ENCODE results near the gene HOXD4.

Gene HOXD4

DNA sequence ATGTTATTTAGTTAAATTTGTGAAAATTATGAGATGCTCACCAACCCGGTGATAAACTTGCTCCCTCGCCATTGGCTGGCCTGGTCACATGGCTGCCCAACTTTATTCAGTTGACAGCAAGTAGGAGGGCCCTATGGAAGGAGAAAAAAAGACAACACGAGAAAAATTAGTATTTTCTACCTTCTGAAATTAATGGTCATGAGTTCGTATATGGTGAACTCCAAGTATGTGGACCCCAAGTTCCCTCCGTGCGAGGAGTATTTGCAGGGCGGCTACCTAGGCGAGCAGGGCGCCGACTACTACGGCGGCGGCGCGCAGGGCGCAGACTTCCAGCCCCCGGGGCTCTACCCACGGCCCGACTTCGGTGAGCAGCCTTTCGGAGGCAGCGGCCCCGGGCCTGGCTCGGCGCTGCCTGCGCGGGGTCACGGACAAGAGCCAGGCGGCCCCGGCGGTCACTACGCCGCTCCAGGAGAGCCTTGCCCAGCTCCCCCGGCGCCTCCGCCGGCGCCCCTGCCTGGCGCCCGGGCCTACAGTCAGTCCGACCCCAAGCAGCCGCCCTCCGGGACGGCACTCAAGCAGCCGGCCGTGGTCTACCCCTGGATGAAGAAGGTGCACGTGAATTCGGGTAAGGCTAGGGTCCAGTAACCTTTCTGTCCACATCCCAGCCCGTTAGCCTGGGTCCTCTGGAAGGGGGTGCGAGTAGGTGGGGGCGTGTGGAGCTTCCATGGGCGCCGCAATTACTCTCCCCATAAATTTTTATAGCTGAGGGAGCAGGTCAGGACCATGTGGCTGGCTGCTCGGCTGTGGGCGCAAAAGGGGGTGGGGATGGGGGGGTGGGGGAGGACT, at the start of gene HOXD4:
Gene HOXD4, plus strand, starts transcription at position 109 of the 846 bp plus-strand sequence. Its CDS starts 84 bp downstream, at position 193.
- no peak for DNase-seq (ENCODE audit: low read depth)

DNA sequence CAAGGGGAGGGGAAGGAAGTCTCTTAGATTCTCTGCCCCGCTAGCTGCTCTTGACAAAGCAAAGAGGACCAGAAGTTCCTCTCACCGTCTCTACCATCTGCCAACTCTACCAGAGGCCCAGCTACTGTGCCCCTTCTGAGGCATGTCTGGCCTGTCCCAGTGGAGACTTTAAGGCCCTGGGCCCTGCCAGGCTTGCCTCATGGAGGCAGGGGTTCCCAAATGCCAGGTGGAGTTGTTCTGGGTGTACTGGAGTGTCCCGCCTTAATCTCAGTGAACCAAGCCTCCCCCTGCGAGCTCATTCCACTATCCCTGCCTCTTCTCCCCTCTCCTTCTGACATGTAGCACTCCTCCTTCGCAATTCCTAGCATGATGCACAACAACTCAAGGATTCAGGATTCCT, 49.5 kb upstream of the HOXD4 start:
- DNase-seq (ENCODE audit: low read depth): no peak

DNA sequence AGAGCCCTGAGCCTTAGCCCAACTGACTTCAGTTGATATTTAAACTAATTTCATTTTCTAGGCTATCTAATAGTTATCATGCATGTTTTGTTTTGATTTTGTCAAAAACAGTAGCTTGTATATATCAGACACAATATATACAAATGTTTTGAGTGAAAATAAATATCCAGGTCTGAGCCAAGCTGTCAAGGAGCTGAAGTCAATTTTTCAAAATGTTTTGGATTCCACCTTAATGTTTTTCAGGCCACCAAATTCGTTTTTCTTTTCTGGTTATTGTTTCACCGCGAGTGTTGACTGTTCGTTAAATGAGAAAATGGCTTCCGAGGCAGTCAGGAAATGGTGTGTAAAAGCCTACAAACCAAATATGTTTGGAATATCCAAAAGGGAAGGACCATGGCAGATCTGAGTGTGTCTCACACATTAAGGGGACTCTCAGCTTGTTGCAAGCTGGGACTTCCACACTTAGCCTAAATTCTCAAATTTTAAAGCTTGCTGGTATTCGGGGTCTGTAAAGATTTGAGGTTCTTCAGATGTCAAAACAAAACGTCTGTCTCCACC, 49.0 kb upstream of the HOXD4 start:
- no peak for DNase-seq (ENCODE audit: low read depth)

DNA sequence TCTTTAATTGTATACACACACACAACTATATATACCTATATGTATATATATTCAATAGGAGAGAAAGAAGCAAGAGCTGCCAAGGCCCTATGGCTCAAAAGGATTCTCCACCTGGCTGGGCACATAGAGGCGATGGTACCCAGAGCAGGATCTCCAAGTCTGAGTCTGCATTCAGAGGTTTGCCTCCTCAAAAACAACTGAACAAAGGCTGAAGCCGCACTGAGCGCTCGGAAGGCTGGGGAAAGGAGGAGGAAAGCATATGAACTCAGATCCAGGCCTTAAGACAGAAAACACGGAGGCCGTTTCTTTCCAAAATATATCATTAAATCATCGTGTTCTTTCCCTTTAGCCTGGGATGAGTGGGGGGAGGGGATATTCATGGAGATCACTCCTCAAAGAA, 48.2 kb upstream of the HOXD4 start:
- DNase-seq (ENCODE audit: low read depth): no peak

DNA sequence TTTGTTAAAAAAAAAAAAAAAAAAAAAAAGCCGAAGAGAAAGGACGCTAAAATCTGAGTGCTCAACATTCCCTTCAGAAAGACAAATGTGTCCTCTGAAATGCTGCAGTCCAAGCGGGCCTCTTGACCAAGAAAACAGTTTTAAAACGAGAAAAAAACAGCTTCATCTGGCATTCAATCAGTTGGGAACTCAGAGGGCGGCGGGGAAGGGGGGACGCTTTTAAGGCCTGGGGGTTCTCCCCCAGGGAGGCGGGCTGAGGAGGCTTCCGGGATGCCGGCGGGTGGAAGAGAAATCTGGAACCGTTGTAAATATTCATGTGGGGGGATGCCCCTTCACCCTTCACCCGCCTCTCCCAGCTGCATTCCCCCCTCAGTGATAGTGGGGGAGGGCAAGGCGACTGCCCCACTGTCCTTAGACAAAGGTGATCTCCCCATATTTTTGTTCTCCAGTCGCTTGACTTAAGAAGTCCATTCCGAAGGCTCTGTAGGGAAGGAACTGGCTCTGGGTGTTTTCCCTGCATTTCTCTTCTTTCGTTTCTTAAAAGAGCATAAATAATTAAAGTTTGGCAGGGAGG, 47.5 kb upstream of the HOXD4 start:
- DNase-seq (ENCODE audit: low read depth): no peak

DNA sequence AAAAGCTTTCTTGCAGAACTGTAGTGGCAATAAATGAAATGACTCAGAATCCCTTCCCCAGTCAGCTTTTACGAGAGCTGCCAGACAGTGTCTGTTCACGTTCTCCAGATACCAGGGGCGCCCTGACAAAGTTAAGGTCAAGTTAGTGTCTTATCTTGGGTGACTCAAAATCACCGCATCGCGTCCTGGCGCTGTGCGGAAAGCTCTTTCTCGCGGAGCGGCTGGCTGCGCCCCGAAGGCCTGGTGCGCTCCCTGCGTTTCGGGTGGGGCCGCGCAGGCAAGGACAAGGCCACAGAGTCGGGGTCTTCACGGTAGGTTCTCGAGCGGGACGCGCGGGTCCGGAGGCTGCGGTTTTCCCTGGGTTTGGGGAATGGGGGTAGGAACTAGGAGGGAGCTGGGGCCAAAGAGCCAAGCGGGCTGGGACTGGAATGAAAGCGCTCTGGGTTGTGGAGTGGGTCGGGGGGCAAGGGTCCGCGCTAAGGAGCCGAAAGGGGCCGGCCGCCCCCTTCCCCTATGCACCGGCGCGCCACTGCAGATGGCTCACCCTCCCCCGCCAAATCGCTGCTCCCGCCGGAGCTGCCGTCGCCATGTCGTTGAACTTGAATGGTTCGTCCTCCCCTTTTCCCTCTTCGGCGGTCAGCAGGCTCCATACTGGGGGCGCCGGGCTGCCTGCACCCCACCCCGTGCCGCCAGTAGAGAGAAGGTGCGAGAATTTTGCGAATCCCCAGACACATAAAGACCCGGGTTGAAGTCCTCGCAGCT, 46.9 kb upstream of the HOXD4 start:
- DNase-seq (ENCODE audit: low read depth): no peak

DNA sequence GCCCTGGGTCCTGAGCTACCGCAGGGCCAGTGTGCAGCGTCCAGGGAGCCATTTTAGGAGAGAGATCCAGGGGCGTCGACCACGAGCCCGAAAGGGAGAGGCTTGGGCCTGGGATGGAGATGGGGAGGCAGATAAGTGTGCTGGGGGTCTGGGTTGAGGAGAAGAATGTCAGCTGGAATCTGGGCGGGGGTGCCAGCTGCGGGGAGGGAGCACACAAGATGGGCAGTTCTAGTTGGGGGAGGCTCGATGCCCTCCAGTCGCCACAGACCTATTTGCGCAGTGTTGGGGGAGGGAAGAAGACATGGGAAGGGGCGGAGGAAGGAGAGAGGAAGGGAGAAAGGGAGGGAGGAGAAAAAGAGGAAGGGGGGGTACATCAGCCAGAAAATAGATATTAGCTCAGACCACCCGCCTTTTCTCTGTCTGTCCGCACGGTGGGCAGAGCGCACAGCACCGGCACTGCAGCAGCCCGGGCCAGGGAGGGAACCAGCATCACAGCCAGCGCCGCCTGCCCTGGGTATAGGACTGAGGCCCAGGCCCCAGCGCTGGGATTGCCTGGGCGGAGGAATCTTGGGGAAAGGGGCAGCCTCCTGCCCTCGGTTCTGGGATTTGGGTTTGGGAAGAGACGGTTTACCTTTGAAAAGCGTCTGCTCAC, 46.1 kb upstream of the HOXD4 start:
- no peak for DNase-seq (ENCODE audit: low read depth)

DNA sequence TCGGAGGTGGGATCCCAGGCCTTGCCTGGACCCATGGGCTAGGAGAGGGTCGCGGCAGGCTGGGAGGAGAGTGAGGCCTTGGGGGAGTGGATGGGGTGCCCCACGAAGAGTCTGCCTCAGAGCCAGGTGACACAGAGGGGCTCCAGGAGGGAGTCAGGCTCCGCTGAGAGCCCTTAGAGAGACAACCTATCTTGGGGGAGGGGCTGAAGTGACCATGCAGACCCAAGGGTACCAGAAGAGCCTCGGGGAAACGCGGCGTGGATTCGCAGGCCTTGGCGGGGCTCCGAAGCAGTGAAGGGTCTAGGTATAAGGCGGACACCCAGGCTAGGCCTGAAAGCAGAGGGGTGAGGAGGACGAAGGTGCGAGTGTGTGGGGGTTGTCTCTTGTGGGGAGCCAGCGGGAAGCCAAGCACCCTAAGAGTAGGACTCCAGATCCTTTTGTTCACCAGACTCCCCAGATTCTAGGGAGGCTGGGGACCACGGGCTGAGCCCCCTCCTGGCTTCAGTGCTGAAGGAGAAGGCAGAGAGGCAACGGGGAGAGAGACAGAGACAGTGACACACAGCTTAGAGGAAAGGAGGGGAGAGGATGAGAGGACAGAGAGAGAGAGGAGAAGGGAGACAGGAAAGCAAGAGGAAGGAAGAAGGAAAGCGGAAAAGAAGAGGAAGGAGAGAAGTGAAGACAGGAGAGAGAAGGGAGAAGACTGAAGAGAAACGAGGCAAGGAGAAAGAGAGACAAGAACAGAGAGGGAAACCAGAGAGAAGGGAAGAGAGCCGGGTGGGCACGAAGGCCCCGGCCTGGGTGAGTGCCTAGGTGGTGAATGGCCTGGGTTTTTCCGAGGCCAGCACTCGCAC, 45.4 kb upstream of the HOXD4 start:
- no peak for DNase-seq (ENCODE audit: low read depth)

DNA sequence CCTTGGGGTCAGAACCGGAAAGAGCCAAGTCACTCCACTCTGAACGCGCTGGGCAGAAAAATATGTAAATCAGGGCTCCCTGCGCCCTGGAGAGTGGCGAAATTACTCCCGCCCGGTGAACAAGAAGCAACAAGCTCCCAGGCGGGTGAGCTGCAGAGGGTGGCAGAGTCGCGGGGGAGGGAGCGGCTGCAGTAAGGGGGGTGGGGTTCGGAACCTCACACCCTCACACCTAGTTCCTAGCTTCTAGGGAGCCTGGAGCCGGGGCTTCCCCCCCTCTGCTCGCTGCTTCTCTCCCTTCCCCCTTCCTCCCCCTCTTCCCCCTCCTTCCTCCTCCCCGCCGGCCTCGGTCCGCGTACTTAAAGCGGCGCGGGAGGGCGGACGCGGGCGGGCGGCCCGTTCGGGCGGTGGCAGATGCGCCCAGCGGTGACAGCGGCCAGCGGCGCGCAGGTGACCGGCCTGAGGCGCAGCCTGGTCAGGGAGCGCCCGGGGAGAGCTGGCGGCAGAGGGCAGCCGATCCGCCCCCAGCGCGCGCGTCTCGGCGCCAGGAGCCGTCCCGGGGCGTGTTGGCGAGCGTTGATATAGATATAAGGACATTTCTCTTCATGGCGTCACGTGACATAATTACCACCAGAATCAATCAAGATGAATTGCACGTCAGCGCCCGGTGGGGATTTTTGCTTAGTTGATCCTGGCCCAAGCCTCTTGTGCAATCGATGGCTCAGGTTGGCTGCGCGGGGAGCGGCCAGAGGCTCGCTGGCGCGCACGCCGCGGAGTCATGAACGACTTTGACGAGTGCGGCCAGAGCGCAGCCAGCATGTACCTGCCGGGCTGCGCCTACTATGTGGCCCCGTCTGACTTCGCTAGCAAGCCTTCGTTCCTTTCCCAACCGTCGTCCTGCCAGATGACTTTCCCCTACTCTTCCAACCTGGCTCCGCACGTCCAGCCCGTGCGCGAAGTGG, 44.5 kb upstream of the HOXD4 start, which contains the start of gene HOXD11:
Gene HOXD11, plus strand, starts transcription at position 700 of the 959 bp plus-strand sequence. Its CDS starts 76 bp downstream, at position 776.
- no peak for DNase-seq (ENCODE audit: low read depth)

DNA sequence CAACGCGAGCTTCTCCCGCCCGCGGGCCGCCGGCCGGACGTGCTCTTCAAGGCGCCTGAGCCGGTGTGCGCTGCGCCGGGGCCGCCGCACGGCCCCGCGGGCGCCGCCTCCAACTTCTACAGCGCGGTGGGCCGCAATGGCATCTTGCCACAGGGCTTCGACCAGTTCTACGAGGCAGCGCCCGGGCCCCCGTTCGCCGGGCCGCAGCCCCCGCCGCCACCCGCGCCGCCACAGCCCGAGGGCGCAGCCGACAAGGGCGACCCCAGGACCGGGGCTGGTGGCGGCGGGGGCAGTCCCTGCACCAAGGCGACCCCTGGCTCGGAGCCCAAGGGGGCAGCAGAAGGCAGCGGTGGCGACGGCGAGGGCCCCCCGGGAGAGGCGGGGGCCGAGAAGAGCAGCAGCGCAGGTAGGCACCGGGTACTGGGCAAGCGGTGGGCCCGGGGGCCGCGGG, 43.6 kb upstream of the HOXD4 start:
- no peak for DNase-seq (ENCODE audit: low read depth)

DNA sequence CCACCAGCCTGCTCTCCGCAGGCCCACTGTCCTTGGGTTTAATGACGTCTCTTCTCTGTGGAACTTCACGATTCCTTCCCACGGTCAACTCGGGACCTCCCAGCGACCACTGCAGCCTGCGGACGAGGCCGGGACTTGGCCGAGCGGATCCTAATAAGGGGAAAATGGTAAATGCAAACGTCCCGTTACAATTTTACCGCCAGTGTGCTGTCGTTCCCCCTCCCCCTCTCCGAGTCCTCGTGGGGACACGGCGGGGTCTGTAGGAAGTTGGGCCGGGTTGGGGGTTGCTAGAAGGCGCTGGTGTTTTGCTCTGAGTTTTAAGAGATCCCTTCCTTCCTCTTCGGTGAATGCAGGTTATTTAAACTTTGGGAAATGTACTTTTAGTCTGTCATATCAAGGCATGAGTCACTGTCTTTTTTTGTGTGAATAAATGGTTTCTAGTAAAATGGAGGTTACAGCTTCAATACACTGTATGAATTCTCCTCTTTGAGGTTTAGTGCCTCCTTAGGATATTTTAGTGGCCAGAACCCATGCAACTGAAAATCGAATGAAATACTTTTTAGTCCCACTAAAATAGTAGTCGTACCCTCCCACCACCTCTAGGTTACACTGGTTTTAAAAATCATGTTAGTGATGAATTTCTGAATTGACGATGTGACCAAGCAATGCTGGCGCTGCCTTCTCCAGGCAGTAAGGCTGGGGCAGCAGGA, 42.0 kb upstream of the HOXD4 start:
- DNase-seq (ENCODE audit: low read depth): no peak

DNA sequence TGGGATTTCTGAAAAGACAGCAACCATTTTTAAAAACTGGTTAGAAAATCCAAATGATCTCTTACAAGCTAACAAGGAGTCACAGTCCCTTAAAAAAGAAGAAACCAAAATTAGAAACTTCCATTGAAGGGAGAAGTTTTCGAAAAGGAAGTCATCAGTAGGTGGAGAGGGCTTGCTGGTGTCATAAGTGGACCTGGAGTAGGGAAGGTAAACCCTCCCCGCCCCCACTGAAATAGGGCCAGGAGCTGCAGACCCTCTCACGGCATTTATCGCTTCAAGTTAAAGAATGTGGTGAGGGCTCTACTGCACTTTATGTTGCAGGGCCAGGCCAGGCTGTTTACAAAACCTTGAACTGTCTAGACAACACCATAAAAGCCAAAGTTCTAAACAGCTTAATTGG, 41.4 kb upstream of the HOXD4 start:
- DNase-seq (ENCODE audit: low read depth): no peak

DNA sequence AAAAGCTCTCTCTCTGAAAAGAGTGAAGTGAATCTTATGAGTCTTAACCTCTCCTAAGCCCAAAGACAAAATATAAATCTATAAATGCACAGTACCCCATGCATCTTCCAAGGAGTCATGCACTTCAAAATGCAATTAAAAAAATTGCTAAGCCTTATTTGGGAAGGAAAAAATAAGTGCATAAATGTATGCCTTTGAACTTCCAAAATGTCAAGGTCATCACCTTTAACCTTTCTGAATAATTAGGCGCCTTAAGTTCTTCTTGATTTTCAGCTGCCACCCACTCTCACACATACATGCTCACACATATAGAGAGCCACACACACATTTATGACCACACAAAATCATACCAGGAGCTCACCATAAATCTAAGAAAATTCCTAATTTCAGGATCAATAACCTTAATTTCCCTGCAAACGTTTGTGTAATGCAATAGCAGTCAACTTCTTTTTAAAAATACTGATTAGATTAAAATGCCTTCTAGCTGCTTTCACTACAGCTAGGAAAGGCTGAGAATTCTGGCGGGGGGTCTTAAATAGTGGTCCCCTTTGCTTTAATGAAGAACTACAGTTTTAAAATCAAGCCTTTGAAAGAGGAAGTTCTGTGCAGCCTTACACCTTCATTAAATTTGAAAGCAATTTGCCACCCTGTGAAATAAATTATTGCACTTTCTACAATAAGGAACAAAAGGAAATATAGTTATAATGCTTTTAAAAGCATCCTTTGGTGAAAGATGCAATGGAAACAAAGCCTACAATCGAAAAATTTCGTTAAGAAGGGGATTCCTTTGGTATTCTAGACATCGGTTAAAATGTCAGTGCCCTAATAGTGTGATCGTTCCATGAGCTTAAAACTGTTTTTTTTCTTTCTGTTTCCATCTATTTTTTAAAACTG, 40.7 kb upstream of the HOXD4 start:
- DNase-seq (ENCODE audit: low read depth): no peak

DNA sequence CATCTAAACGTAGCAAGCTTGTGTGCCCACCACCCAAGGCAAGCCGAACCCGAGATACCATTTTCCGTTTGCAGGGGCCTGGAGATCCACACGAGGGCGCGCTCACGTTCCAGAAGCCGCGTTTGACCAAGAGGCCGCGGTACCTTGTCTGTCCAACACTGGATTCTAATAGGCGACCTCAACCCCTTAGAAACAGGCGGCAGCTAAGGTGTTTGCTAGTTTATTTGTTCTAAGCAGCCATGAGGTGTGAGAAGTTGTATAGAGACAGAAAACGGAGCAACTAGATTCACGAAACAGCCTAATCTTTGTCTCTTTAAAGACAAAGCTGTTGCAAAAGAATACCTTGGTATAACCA, 40.1 kb upstream of the HOXD4 start:
- no peak for DNase-seq (ENCODE audit: low read depth)

DNA sequence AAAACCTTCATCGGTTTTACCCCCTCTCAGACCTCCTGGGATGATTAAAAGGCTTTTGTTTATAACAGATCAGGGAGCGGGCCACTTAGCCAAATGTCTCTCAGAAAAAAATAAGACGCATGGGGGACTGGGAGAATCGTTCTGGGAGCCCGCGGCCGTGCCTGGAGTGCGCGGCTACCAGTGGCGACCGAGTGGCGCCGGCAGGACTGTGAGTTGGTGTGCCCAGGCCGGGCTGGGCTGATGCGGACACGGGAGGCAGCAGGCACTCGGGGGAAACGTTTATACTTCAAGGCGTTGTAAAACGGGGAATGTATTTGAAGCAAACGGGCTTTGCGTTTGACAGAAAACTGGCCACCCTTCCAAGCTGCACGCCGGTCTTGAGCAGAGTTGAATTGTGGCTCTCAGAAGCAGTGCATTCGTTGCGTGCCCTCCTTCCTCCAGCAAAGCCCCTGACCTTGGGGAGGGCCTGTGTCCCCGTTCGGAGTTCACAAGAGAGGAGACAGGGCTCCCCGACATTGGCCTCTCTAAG, 39.4 kb upstream of the HOXD4 start:
- no peak for DNase-seq (ENCODE audit: low read depth)

DNA sequence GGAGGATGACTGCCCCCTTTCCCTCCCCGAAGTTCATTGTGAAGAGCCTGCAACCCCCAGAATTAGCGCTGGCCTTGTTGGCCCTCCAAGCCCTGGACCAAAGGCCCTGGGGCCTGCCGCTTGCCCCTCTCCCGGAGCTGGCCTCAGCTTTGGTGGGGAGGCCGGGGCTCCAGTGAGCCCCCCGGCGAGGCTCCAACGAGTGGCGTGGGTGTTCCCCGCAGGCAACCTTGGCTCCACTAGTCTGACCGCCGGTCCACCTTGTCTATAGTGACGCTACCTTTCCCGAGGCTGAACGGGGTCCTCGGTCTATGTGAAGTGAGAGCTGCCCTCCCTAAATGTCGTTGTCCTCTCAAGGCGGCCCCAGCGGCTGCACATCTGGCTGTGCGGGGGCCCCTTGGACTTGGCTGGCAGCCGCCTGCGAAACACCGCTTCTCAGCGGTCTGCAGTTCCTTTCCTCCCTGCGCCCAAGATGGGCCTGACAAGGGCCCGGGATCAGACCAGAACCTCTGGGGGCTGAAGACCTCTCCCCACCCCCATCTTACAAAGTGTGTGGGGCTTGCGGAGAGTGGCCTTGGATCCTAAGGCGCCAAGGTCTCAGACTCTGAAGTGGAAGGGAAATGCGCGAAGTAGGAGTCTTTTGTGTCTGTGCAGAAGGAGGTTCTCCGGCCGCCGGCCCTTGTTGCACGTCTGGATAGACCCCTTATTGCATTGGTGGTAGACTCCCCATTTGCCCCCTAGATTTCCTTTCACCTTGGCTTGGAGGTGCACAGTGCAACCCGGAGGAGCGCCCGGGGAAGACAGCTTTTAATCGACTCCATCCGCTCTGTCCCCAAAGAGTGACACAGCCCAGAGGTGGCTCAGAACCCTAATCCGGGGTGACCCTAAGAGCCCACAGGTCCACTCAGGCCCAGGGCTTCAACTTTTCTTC, 38.7 kb upstream of the HOXD4 start:
- DNase-seq (ENCODE audit: low read depth): no peak

Measured in CMK (cell line).